Tibial artery (tissue), 4 donors: ENCODE results near the gene RSRC2.

ENCODE experiments used
- DNase-seq, 2 donors: peaks; one replicate each; pipeline ENCODE4 v3.0.0-alpha.2; 2019
- H3K27ac ChIP-seq, 2 donors: fragments of 200-600 bp; sonication (generic) in 1 of 2; 1 replicate in 1 of 2; 2 replicates in 1 of 2; pipeline ENCODE4 v1.5.1; 2018 to 2019; ENCODE audit warnings: mild to moderate bottlenecking in 1 of 2
- H3K27me3 ChIP-seq, 2 donors: fragments of 200-600 bp; sonication (generic) in 1 of 2; one replicate each; pipeline versions ENCODE4 v1.5.1 to v1.6.0; 2016 to 2019
- H3K36me3 ChIP-seq, 3 donors: fragments of 200-600 bp; sonication (generic) in 2 of 3; one replicate each; pipeline ENCODE4 v1.5.1; 2016 to 2019; ENCODE audit warnings: mild to moderate bottlenecking in 2 of 3
- H3K4me1 ChIP-seq, 4 donors: fragments of 200-600 bp; sonication (generic) in 2 of 4; 1 replicate in 3 of 4; 2 replicates in 1 of 4; pipeline ENCODE4 v1.5.1; 2016 to 2019
- H3K4me3 ChIP-seq, 2 donors: fragments of 200-600 bp; sonication (generic) in 1 of 2; 1 replicate in 1 of 2; 2 replicates in 1 of 2; pipeline ENCODE4 v1.5.1; 2018 to 2019; ENCODE audit warnings: mild to moderate bottlenecking in 2 of 2
- H3K9me3 ChIP-seq, 3 donors: fragments of 200-600 bp; sonication (generic) in 1 of 3; one replicate each; pipeline ENCODE4 v1.5.1; 2016 to 2019
- CTCF ChIP-seq, 2 experiments: fragments of 200-600 bp in 1 of 2; fragments of 450-650 bp in 1 of 2; IDR thresholded peaks; one replicate each; pipeline ENCODE4 v1.5.1; 2017 to 2019; ENCODE audit warnings: antibody characterized with exemption in 2 of 2, mild to moderate bottlenecking in 1 of 2, moderate library complexity in 1 of 2
- intact Hi-C: fragments of 100-400 bp; cut with DNase I; formaldehyde crosslinking; loops from one replicate; pipeline ENCODE4 v1.15.0; 2023; ENCODE audit warnings: low total_unique reads

The RSRC2 gene

GRCh38 chr12:122527478-122527944, 775 bp upstream of the RSRC2 start:
- H3K27ac ChIP-seq: peak overlapping the region; percentile 36 to 57
- H3K4me3 ChIP-seq: peak overlapping the region; percentile 58 to 75
- H3K9me3 ChIP-seq: no peaks in the 10 kb centered on the region
- no peak for DNase-seq
- no peaks in the 10 kb centered on the region for H3K36me3 ChIP-seq
- no peaks in the 10 kb centered on the region for H3K27me3 ChIP-seq
- no peak for TF ChIP-seq CTCF (IDR thresholded peaks at IDR 0.05)
- intact Hi-C loops: loop anchor here (2.0 to 5.0 kb wide), 2 partner anchors 27 to 225 kb away; partner anchors contain the start of genes DENR and ZCCHC8
- H3K4me1 ChIP-seq: peaks cover 0 to 37% (median 24%) of the 10 kb centered on the region in 4 donors

- H3K36me3 ChIP-seq: peaks cover 32 to 34% (median 32%) of the 10 kb centered on the region in 3 donors
- no peak for TF ChIP-seq CTCF (IDR thresholded peaks at IDR 0.05)
- H3K27ac ChIP-seq: peak overlapping the region; percentile 63 to 69
- H3K9me3 ChIP-seq: no peaks in the 10 kb centered on the region
- no peaks in the 10 kb centered on the region for H3K27me3 ChIP-seq
- peaks cover 0 to 50% (median 33%) of the 10 kb centered on the region in 4 donors for H3K4me1 ChIP-seq
- intact Hi-C loops: no loop called here
- H3K4me3 ChIP-seq: peak overlapping the region; percentile 44 to 58
- DNase-seq: no peak
These were observed 2.7 kb downstream of the RSRC2 start for GRCh38 chr12:122523846-122524718.

- H3K36me3 ChIP-seq: peaks cover 40 to 42% (median 40%) of the 10 kb centered on the region in 3 donors
- H3K27me3 ChIP-seq: no peaks in the 10 kb centered on the region
- peak overlapping the region in 1 of 2 donors; percentile 58 for H3K4me3 ChIP-seq
- H3K9me3 ChIP-seq: no peaks in the 10 kb centered on the region
- TF ChIP-seq CTCF (IDR thresholded peaks at IDR 0.05): no peak
- H3K4me1 ChIP-seq: peaks cover 0 to 50% (median 32%) of the 10 kb centered on the region in 4 donors
- DNase-seq: no peak
- peak overlapping the region; percentile 34 to 69 for H3K27ac ChIP-seq
- intact Hi-C loops: no loop called here
These were observed 3.5 kb downstream of the RSRC2 start for GRCh38 chr12:122523280-122523679.

GRCh38 chr12:122520676-122521075, 6.1 kb downstream of the RSRC2 start:
- no peaks in the 10 kb centered on the region for H3K27me3 ChIP-seq
- peaks cover 0 to 40% (median 24%) of the 10 kb centered on the region in 4 donors for H3K4me1 ChIP-seq
- no peak overlapping the region for H3K4me3 ChIP-seq
- no peak for DNase-seq
- H3K27ac ChIP-seq: no peak overlapping the region
- TF ChIP-seq CTCF (IDR thresholded peaks at IDR 0.05): no peak
- H3K36me3 ChIP-seq: peaks cover 66 to 68% (median 66%) of the 10 kb centered on the region in 3 donors
- H3K9me3 ChIP-seq: no peaks in the 10 kb centered on the region
- intact Hi-C loops: no loop called here

- Histone ChIP-seq H3K9me3 (no peaks in the 10 kb centered on the region), H3K27ac (no peak overlapping the region), H3K36me3 (peaks cover 79 to 80% (median 79%) of the 10 kb centered on the region in 3 donors), H3K4me3 (no peak overlapping the region), H3K4me1 (peaks cover 0 to 32% (median 21%) of the 10 kb centered on the region in 4 donors), H3K27me3 (no peaks in the 10 kb centered on the region)
- TF ChIP-seq CTCF (IDR thresholded peaks at IDR 0.05): no peak
- no peak for DNase-seq
- intact Hi-C loops: no loop called here
These were observed 7.3 kb downstream of the RSRC2 start for GRCh38 chr12:122519418-122519817.
